Esophagus muscularis mucosa (tissue), 4 donors: ENCODE results near the gene COL6A3. TPM values are rescaled to one million over a fixed set of nuclear protein-coding genes. Genes with fewer than 3 reads are reported as not detected.

ENCODE experiments used
- DNase-seq: peaks from one replicate; pipeline ENCODE4 v3.0.0-alpha.2; 2017; ENCODE audit errors: extremely low spot score
- H3K27ac ChIP-seq, 4 donors: fragments of 200-600 bp; sonication (generic); replicated peaks in 1 of 4; 1 replicate in 3 of 4; 2 replicates in 1 of 4; pipeline ENCODE4 v1.5.1; 2016 to 2019; ENCODE audit warnings: mild to moderate bottlenecking in 1 of 4
- H3K27me3 ChIP-seq, 4 donors: fragments of 200-600 bp; sonication (generic); one replicate each; pipeline versions ENCODE4 v1.5.1 to v1.6.0; 2016 to 2019
- H3K36me3 ChIP-seq, 4 donors: fragments of 200-600 bp; sonication (generic); one replicate each; pipeline ENCODE4 v1.5.1; 2016 to 2019
- H3K4me1 ChIP-seq, 4 donors: fragments of 200-600 bp; sonication (generic); one replicate each; pipeline ENCODE4 v1.5.1; 2016 to 2019
- H3K4me3 ChIP-seq, 4 donors: fragments of 200-600 bp; sonication (generic); 1 replicate in 2 of 4; 2 replicates in 2 of 4; pipeline ENCODE4 v1.5.1; 2016 to 2019; ENCODE audit warnings: mild to moderate bottlenecking in 4 of 4, moderate library complexity in 1 of 4
- H3K9me3 ChIP-seq, 4 donors: fragments of 200-600 bp; sonication (generic); 1 replicate in 3 of 4; 2 replicates in 1 of 4; pipeline ENCODE4 v1.5.1; 2016 to 2019
- EP300 ChIP-seq: sonication (generic); formaldehyde crosslinking; IDR thresholded peaks from one replicate; pipeline ENCODE4 v1.6.1; 2017; ENCODE audit warnings: antibody characterized with exemption
- POLR2A ChIP-seq: fragments of 450-650 bp; IDR thresholded peaks from one replicate; pipeline ENCODE4 v1.6.1; 2017; ENCODE audit warnings: antibody characterized with exemption, moderate library complexity, mild to moderate bottlenecking, low read depth
- POLR2AphosphoS5 ChIP-seq, 2 donors: sonication (generic); formaldehyde crosslinking; IDR thresholded peaks; one replicate each; pipeline ENCODE4 v1.6.1; 2017; ENCODE audit warnings: antibody characterized with exemption in 2 of 2
- WGBS: methylation state at CpG from one replicate; pipeline ENCODE4 v1.1.5; 2018; 5-methylcytosine and 5-hydroxymethylcytosine counted together
- intact Hi-C: fragments of 100-400 bp; cut with DNase I; formaldehyde crosslinking; loops from one replicate; pipeline ENCODE4 v1.15.1; 2023
- total RNA-seq, 4 donors: library from RNA; depleted of rRNA; stranded (reverse); fragments of >200 nt; gene quantifications; one replicate each; pipeline versions ENCODE4 v1.1.0 to v1.2.1, GENCODE V29; 2016
- TF ChIP-seq, protein P1 (sequence below), 3 experiments: fragments of 200-600 bp in 2 of 3; fragments of 450-650 bp in 1 of 3; sonication (generic) in 2 of 3; IDR thresholded peaks; one replicate each; pipeline ENCODE4 v1.5.1; 2017 to 2019; ENCODE audit warnings: antibody characterized with exemption in 3 of 3, mild to moderate bottlenecking in 2 of 3, moderate library complexity in 1 of 3

COL6A3 gene
- total RNA-seq, 4 donors from 2014 or later = 96.2 to 350 (median 192) TPM

DNA sequence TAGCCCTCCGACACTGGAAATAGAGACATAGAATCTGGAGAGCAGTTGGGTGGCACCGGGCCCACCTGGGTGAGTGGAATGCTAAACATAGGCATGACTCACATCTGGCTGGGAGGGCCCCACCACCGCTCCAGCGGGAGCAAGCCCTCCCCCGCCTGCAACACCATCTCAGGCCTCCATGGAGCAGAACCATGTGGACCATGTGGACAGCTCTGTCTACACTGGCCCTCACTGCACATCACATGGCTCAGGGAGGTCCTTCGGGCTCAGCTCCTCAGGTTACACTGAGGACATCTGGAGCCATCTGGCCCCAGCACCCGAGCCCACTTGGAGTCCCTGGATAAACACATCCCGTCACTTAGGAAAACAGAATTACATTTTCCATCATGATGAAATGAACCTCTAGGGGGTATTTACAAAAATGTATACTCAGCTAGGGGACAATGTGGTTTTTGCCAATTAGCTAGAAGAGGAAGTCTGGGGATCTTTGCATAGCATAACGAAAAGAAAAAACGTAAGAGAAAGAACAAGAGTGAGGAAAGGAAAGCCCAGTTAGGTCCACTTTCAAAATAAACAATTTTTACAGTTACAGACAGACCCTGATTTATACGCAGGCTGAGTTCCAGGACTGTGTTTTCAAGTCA lies 42.4 kb upstream of the COL6A3 start:
- TF ChIP-seq, protein P1, sequence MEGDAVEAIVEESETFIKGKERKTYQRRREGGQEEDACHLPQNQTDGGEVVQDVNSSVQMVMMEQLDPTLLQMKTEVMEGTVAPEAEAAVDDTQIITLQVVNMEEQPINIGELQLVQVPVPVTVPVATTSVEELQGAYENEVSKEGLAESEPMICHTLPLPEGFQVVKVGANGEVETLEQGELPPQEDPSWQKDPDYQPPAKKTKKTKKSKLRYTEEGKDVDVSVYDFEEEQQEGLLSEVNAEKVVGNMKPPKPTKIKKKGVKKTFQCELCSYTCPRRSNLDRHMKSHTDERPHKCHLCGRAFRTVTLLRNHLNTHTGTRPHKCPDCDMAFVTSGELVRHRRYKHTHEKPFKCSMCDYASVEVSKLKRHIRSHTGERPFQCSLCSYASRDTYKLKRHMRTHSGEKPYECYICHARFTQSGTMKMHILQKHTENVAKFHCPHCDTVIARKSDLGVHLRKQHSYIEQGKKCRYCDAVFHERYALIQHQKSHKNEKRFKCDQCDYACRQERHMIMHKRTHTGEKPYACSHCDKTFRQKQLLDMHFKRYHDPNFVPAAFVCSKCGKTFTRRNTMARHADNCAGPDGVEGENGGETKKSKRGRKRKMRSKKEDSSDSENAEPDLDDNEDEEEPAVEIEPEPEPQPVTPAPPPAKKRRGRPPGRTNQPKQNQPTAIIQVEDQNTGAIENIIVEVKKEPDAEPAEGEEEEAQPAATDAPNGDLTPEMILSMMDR (IDR thresholded peaks at IDR 0.05) = no peak
- peak; percentile 56 to 58 for TF ChIP-seq POLR2AphosphoS5 (IDR thresholded peaks at IDR 0.05)
- Histone ChIP-seq H3K36me3 (no peaks in the 10 kb centered on the region), H3K4me3 (no peak overlapping the region), H3K27me3 (no peaks in the 10 kb centered on the region), H3K27ac (peak overlapping the region in 1 of 4 donors; percentile 23), H3K4me1 (peaks cover 12 to 29% (median 22%) of the 10 kb centered on the region in 4 donors), H3K9me3 (no peaks in the 10 kb centered on the region)
- WGBS = 32% methylated on average over 11 of the region's 11 CpGs
- intact Hi-C loops = no loop called here
- no peak for DNase-seq

DNA sequence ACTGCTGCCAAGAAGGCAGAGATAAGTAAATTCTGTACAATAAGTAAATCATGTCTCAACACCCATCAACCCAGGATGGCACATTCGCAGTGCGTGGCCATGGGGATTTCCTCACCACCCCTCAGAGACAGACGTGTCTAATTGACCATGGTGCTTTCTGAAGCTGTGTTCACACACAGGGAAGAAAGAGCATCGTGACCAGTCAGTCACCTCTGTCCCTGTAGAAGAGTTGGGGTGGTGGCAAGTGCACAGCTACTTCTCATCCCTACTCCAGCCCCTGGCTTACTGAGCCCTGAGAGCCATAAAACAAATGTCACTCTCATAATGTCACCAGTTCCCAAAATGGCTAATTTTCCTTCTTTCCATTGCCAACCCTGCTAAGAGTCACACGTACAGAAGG lies 41.8 kb upstream of the COL6A3 start:
- no peak for TF ChIP-seq EP300
- no peak for TF ChIP-seq POLR2A
- TF ChIP-seq, protein P1 (IDR thresholded peaks at IDR 0.05) = no peak
- TF ChIP-seq POLR2AphosphoS5 (IDR thresholded peaks at IDR 0.05) = no peak
- intact Hi-C loops = no loop called here
- peak overlapping the region in 1 of 4 donors; percentile 14 for H3K27ac ChIP-seq
- no peaks in the 10 kb centered on the region for H3K27me3 ChIP-seq
- H3K9me3 ChIP-seq = no peaks in the 10 kb centered on the region
- no peak for DNase-seq
- no peak overlapping the region for H3K4me3 ChIP-seq
- H3K36me3 ChIP-seq = no peaks in the 10 kb centered on the region
- WGBS = 80% methylated on average over 5 of the region's 5 CpGs
- peaks cover 12 to 32% (median 26%) of the 10 kb centered on the region in 4 donors for H3K4me1 ChIP-seq

DNA sequence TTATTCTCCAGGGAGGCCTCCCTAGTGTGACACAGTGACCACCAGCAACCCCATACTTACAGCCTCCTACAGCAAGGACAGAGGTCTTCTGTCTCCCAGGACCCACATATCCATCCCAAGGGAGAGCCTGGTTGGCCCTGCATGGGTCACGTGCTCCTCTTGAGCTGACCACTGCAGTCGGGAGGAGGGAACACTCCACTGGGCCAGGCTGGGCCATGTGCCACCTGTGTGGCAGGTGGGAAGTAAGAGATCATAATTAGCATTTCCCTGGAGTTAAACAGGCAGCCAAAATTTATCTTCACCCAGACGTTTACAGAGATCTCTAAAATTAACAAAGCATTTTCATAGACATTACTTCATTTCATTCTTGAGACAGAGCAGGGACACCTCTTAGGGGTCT lies 39.7 kb upstream of the COL6A3 start:
- intact Hi-C loops = no loop called here
- Histone ChIP-seq H3K4me3 (no peak overlapping the region), H3K9me3 (no peaks in the 10 kb centered on the region), H3K27ac (no peak overlapping the region), H3K36me3 (no peaks in the 10 kb centered on the region), H3K27me3 (no peaks in the 10 kb centered on the region), H3K4me1 (peaks cover 27 to 50% (median 39%) of the 10 kb centered on the region in 4 donors)
- TF ChIP-seq EP300 (no peak), POLR2A (no peak), POLR2AphosphoS5 (IDR thresholded peaks at IDR 0.05) (no peak)
- TF ChIP-seq, protein P1 (IDR thresholded peaks at IDR 0.05) = no peak
- DNase-seq = no peak
- WGBS = 80% methylated on average over 3 of the region's 3 CpGs

DNA sequence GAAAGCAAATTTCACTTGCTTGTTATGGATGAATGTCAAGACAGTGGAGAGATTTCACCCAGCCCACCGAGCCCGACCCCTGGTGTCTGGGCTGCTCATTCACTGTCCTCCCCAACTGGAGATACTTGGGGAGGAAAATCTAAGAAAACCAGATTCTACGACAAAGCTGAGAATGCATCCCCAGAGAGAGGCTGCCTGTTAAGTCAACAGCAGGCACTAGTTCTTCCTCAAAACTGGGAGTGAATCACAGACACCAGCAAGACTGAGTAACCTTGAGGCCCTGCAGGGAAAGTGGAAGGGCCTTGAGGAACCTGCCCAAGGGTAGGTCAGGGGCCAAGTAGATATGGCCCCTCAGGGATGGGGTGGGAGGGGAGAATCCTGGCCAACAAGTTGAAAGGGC lies 38.9 kb upstream of the COL6A3 start:
- Histone ChIP-seq H3K4me1 (peaks cover 32 to 52% (median 42%) of the 10 kb centered on the region in 4 donors), H3K27ac (no peak overlapping the region), H3K4me3 (no peak overlapping the region), H3K9me3 (no peaks in the 10 kb centered on the region), H3K27me3 (no peaks in the 10 kb centered on the region), H3K36me3 (no peaks in the 10 kb centered on the region)
- DNase-seq = no peak
- WGBS = 76% methylated on average over 3 of the region's 3 CpGs
- TF ChIP-seq, protein P1 (IDR thresholded peaks at IDR 0.05) = no peak
- TF ChIP-seq POLR2AphosphoS5 (IDR thresholded peaks at IDR 0.05) (no peak), POLR2A (no peak), EP300 (no peak)
- intact Hi-C loops = no loop called here
